Loucy (cell line): ENCODE measurements around the gene MITF.

Source experiments
- H2AFZ ChIP-seq: fragments of 200-600 bp; sonication (generic); 2 replicates; pipeline ENCODE4 v1.6.0; 2016; ENCODE audit warnings: antibody characterized with exemption, mild to moderate bottlenecking, low read length, moderate library complexity
- H3F3A ChIP-seq: fragments of 200-600 bp; 2 replicates; pipeline ENCODE4 v1.6.0; 2016; ENCODE audit warnings: antibody characterized with exemption, low read depth, mild to moderate bottlenecking
- H3K27me3 ChIP-seq: fragments of 200-600 bp; sonication (generic); 2 replicates; pipeline ENCODE4 v1.6.1; 2014; ENCODE audit warnings: low read length, mild to moderate bottlenecking; ENCODE audit not compliant: insufficient read depth, poor library complexity, severe bottlenecking
- H3K36me3 ChIP-seq: fragments of 200-600 bp; sonication (generic); 2 replicates; pipeline ENCODE4 v1.6.1; 2016; ENCODE audit warnings: low read length; ENCODE audit not compliant: insufficient read depth
- H3K4me1 ChIP-seq: fragments of 200-600 bp; sonication (generic); 2 replicates; pipeline ENCODE4 v1.5.1; 2014; ENCODE audit warnings: low read length, mild to moderate bottlenecking; ENCODE audit not compliant: insufficient read depth, poor library complexity, severe bottlenecking
- H3K4me2 ChIP-seq: fragments of 200-600 bp; sonication (generic); 2 replicates; pipeline ENCODE4 v1.6.0; 2014; ENCODE audit warnings: antibody characterized with exemption, low read length, low read depth, mild to moderate bottlenecking; ENCODE audit not compliant: poor library complexity, severe bottlenecking
- H3K4me3 ChIP-seq: fragments of 200-600 bp; sonication (generic); 2 replicates; pipeline ENCODE4 v1.5.1; 2014; ENCODE audit warnings: low read length, mild to moderate bottlenecking, mixed read lengths; ENCODE audit not compliant: poor library complexity, severe bottlenecking
- H3K79me2 ChIP-seq: fragments of 200-600 bp; sonication (generic); 2 replicates; pipeline ENCODE4 v1.6.1; 2014; ENCODE audit warnings: low read length; ENCODE audit not compliant: insufficient read depth
- H3K9ac ChIP-seq: fragments of 200-600 bp; sonication (generic); 2 replicates; pipeline ENCODE4 v1.6.0; 2014; ENCODE audit warnings: mild to moderate bottlenecking, low read depth, low read length, moderate library complexity; ENCODE audit not compliant: poor library complexity, severe bottlenecking
- H3K9me2 ChIP-seq: fragments of 200-600 bp; sonication (generic); replicated peaks from 2 replicates; pipeline ENCODE4 v1.6.1; 2016; ENCODE audit warnings: low read depth, low read length, mixed read lengths
- H3K9me3 ChIP-seq: fragments of 200-600 bp; sonication (generic); 2 replicates; pipeline ENCODE4 v1.6.1; 2014; ENCODE audit warnings: mild to moderate bottlenecking, antibody characterized with exemption, low read length, low read depth; ENCODE audit not compliant: insufficient read depth
- H4K20me1 ChIP-seq: fragments of 200-600 bp; sonication (generic); 2 replicates; pipeline ENCODE4 v1.6.0; 2014; ENCODE audit warnings: antibody characterized with exemption, low read length, mild to moderate bottlenecking; ENCODE audit not compliant: insufficient read depth, poor library complexity, severe bottlenecking
- CTCF ChIP-seq: fragments of 200-600 bp; sonication (generic); conservative IDR thresholded peaks from 2 replicates; pipeline ENCODE4 v1.5.1; 2014; ENCODE audit warnings: mild to moderate bottlenecking, antibody characterized with exemption, low read length
- EZH2phosphoT487 ChIP-seq: fragments of 200-600 bp; IDR thresholded peaks from 2 replicates; pipeline ENCODE4 v1.6.1; 2018; ENCODE audit warnings: antibody characterized with exemption, mild to moderate bottlenecking, moderate library complexity, borderline replicate concordance

The MITF gene

GRCh38 chr3:69866988-69867720 is 127.9 kb downstream of the MITF start:
- no peaks in the 10 kb centered on the region for H3K36me3 ChIP-seq
- H3K4me2 ChIP-seq = no peak overlapping the region
- H3F3A ChIP-seq = no peaks in the 10 kb centered on the region
- no peaks in the 10 kb centered on the region for H3K27me3 ChIP-seq
- H3K79me2 ChIP-seq = no peaks in the 10 kb centered on the region
- no peak overlapping the region for H2AFZ ChIP-seq
- no peaks in the 10 kb centered on the region for H3K4me1 ChIP-seq
- H3K9ac ChIP-seq = no peak overlapping the region
- no peaks in the 10 kb centered on the region for H3K9me2 ChIP-seq
- H3K4me3 ChIP-seq = no peak overlapping the region
- TF ChIP-seq CTCF = no peak
- no peak for TF ChIP-seq EZH2phosphoT487
- no peaks in the 10 kb centered on the region for H4K20me1 ChIP-seq
- H3K9me3 ChIP-seq = no peaks in the 10 kb centered on the region

- no peak overlapping the region for H3K4me2 ChIP-seq
- H2AFZ ChIP-seq = no peak overlapping the region
Observed at GRCh38 chr3:69867941-69868505, 128.8 kb downstream of the MITF start.

GRCh38 chr3:69868841-69869420 is 129.7 kb downstream of the MITF start:
- no peaks in the 10 kb centered on the region for H3K4me1 ChIP-seq
- no peak overlapping the region for H2AFZ ChIP-seq
- no peaks in the 10 kb centered on the region for H3K36me3 ChIP-seq
- H3K9ac ChIP-seq = no peak overlapping the region
- no peaks in the 10 kb centered on the region for H3K9me3 ChIP-seq
- no peak overlapping the region for H3K4me3 ChIP-seq
- no peaks in the 10 kb centered on the region for H3K27me3 ChIP-seq
- no peaks in the 10 kb centered on the region for H3F3A ChIP-seq
- TF ChIP-seq EZH2phosphoT487 (no peak), CTCF (no peak)
- no peaks in the 10 kb centered on the region for H3K79me2 ChIP-seq
- no peaks in the 10 kb centered on the region for H3K9me2 ChIP-seq
- H4K20me1 ChIP-seq = no peaks in the 10 kb centered on the region
- H3K4me2 ChIP-seq = no peak overlapping the region

More at GRCh38 chr3:69867941-69868505, 128.8 kb downstream of the MITF start:
- Histone ChIP-seq H3K79me2 (no peaks in the 10 kb centered on the region), H3K9ac (no peak overlapping the region), H3K4me1 (no peaks in the 10 kb centered on the region), H4K20me1 (no peaks in the 10 kb centered on the region), H3K4me3 (no peak overlapping the region), H3K27me3 (no peaks in the 10 kb centered on the region), H3F3A (no peaks in the 10 kb centered on the region), H3K9me3 (no peaks in the 10 kb centered on the region), H3K36me3 (no peaks in the 10 kb centered on the region), H3K9me2 (no peaks in the 10 kb centered on the region)
- TF ChIP-seq CTCF = no peak
- TF ChIP-seq EZH2phosphoT487 = no peak
